ENCODE measurements around the gene ALKBH4. TPM values are rescaled to one million over a fixed set of nuclear protein-coding genes. Genes with fewer than 3 reads are reported as not detected.

The ALKBH4 gene
- total and polyA plus RNA-seq, 10 of the 15 experiments (the other 5 are each of a cell fraction or from before 2014, with no cell fraction given) = 4.1 to 16.9 (median 11.3) TPM

DNA sequence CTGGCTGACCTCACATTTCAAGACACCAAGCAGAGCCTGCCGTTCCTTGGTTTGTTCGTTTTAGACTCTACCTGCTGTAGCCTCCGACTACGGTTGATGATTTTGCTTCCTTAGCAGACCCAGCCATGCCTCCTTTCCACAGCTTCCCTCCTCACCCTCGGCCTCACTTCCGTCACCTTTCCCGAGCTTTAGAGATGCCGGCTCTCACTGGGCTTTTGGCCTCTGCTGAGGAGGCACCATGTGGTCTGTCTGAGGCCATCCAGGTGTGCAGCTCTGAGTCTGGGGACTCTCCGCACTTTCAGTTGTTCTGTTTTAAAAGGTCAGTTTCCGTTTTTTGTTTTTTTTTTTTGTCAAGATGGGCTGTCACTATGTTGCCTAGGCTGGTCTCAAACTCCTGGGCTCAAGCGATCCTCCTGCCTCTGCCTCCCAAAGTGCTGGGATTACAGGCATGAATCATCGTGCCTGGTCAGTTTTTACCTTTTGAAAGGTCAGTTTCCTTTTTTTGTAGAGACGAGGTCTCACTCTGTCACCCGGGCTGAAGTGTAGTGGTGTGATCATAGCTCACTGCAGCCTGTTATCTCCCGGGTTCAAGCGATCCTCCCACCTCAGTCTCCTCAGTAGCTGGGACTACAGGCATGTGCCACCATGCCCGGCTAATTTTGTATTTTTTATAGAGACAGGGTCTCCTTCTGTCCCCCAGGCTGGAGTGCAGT lies 19.5 kb downstream of the ALKBH4 start (continued):
- no peak for TF ChIP-seq TBL1XR1 (IDR thresholded peaks at IDR 0.05; ENCODE audit: low read depth, low read length)
- TF ChIP-seq STAT1 (conservative IDR thresholded peaks at IDR 0.05) = 0 out of 2 replicates have a peak, but pooled peaks have one; percentile 17
- 0 out of 2 replicates have a peak, but pooled peaks have one; percentile 8 for TF ChIP-seq MEF2A (IDR thresholded peaks at IDR 0.05; ENCODE audit: insufficient read depth, low read depth, low read length)
- no peak for TF ChIP-seq SMAD1 (IDR thresholded peaks at IDR 0.05; ENCODE audit: low read depth, partially characterized antibody)
- TF ChIP-seq WRNIP1 (IDR thresholded peaks at IDR 0.05; ENCODE audit: borderline replicate concordance, low read depth, low read length) = no peak
- no peak for TF ChIP-seq KDM1A (IDR thresholded peaks at IDR 0.05; ENCODE audit: borderline replicate concordance)
- peak; percentile 95 for TF ChIP-seq TCF12 (IDR thresholded peaks at IDR 0.05; ENCODE audit: low read depth, low read length)
- no peak for TF ChIP-seq GATAD2B (conservative IDR thresholded peaks at IDR 0.05; ENCODE audit: low read depth)
- TF ChIP-seq POLR2A (IDR thresholded peaks at IDR 0.05; ENCODE audit: low read depth, low read length) = peak; percentile 45; the same call in 1 of the 2 replicates
- TF ChIP-seq KLF5 (IDR thresholded peaks at IDR 0.05; ENCODE audit: partially characterized antibody) = no peak
- no peak for TF ChIP-seq ZSCAN29 (IDR thresholded peaks at IDR 0.05)
- TF ChIP-seq, protein P1, sequence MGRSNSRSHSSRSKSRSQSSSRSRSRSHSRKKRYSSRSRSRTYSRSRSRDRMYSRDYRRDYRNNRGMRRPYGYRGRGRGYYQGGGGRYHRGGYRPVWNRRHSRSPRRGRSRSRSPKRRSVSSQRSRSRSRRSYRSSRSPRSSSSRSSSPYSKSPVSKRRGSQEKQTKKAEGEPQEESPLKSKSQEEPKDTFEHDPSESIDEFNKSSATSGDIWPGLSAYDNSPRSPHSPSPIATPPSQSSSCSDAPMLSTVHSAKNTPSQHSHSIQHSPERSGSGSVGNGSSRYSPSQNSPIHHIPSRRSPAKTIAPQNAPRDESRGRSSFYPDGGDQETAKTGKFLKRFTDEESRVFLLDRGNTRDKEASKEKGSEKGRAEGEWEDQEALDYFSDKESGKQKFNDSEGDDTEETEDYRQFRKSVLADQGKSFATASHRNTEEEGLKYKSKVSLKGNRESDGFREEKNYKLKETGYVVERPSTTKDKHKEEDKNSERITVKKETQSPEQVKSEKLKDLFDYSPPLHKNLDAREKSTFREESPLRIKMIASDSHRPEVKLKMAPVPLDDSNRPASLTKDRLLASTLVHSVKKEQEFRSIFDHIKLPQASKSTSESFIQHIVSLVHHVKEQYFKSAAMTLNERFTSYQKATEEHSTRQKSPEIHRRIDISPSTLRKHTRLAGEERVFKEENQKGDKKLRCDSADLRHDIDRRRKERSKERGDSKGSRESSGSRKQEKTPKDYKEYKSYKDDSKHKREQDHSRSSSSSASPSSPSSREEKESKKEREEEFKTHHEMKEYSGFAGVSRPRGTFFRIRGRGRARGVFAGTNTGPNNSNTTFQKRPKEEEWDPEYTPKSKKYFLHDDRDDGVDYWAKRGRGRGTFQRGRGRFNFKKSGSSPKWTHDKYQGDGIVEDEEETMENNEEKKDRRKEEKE (IDR thresholded peaks at IDR 0.05) = no peak
- TF ChIP-seq SRF (IDR thresholded peaks at IDR 0.05; ENCODE audit: low read depth in 2 of 2, low read length in 2 of 2) = peak; percentile 65 to 89
- TF ChIP-seq, protein P2, sequence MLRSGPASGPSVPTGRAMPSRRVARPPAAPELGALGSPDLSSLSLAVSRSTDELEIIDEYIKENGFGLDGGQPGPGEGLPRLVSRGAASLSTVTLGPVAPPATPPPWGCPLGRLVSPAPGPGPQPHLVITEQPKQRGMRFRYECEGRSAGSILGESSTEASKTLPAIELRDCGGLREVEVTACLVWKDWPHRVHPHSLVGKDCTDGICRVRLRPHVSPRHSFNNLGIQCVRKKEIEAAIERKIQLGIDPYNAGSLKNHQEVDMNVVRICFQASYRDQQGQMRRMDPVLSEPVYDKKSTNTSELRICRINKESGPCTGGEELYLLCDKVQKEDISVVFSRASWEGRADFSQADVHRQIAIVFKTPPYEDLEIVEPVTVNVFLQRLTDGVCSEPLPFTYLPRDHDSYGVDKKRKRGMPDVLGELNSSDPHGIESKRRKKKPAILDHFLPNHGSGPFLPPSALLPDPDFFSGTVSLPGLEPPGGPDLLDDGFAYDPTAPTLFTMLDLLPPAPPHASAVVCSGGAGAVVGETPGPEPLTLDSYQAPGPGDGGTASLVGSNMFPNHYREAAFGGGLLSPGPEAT (IDR thresholded peaks at IDR 0.05; ENCODE audit: low read depth) = peak; percentile 77; the same call in 1 of the 2 replicates
- no peak for TF ChIP-seq NFYB (IDR thresholded peaks at IDR 0.05; ENCODE audit: insufficient read depth, low read depth, low read length)
- TF ChIP-seq JUNB (IDR thresholded peaks at IDR 0.05) = 0 out of 2 replicates have a peak, but pooled peaks have one; percentile 10
- no peak for TF ChIP-seq NFYA (IDR thresholded peaks at IDR 0.05; ENCODE audit: borderline replicate concordance, low read depth, low read length)
- TF ChIP-seq, protein P3, sequence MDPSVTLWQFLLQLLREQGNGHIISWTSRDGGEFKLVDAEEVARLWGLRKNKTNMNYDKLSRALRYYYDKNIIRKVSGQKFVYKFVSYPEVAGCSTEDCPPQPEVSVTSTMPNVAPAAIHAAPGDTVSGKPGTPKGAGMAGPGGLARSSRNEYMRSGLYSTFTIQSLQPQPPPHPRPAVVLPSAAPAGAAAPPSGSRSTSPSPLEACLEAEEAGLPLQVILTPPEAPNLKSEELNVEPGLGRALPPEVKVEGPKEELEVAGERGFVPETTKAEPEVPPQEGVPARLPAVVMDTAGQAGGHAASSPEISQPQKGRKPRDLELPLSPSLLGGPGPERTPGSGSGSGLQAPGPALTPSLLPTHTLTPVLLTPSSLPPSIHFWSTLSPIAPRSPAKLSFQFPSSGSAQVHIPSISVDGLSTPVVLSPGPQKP (IDR thresholded peaks at IDR 0.05; ENCODE audit: low read depth, low read length) = peak; percentile 81
- peak; percentile 80 for TF ChIP-seq NBN (IDR thresholded peaks at IDR 0.05)
- no peak for TF ChIP-seq ZNF24 (IDR thresholded peaks at IDR 0.05)
- TF ChIP-seq, protein P4, sequence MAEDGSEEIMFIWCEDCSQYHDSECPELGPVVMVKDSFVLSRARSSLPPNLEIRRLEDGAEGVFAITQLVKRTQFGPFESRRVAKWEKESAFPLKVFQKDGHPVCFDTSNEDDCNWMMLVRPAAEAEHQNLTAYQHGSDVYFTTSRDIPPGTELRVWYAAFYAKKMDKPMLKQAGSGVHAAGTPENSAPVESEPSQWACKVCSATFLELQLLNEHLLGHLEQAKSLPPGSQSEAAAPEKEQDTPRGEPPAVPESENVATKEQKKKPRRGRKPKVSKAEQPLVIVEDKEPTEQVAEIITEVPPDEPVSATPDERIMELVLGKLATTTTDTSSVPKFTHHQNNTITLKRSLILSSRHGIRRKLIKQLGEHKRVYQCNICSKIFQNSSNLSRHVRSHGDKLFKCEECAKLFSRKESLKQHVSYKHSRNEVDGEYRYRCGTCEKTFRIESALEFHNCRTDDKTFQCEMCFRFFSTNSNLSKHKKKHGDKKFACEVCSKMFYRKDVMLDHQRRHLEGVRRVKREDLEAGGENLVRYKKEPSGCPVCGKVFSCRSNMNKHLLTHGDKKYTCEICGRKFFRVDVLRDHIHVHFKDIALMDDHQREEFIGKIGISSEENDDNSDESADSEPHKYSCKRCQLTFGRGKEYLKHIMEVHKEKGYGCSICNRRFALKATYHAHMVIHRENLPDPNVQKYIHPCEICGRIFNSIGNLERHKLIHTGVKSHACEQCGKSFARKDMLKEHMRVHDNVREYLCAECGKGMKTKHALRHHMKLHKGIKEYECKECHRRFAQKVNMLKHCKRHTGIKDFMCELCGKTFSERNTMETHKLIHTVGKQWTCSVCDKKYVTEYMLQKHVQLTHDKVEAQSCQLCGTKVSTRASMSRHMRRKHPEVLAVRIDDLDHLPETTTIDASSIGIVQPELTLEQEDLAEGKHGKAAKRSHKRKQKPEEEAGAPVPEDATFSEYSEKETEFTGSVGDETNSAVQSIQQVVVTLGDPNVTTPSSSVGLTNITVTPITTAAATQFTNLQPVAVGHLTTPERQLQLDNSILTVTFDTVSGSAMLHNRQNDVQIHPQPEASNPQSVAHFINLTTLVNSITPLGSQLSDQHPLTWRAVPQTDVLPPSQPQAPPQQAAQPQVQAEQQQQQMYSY (CRISPR knock-in tag; IDR thresholded peaks at IDR 0.05) = no peak

Data from GM12878 (cell line).